Measurements from ENCODE around the gene CREBL2.
"Not testable (repeated sequence)": the region's sequence is repeated elsewhere in the genome, so short reads cannot be mapped to it uniquely, and the experiment has no call there.

The CREBL2 gene

GRCh38 chr12:12636641-12637040 is 25.0 kb downstream of the CREBL2 start:
- no peak for TF ChIP-seq CTCF (IDR thresholded peaks at IDR 0.05; ENCODE audit: low read depth, low read length)
- no peak overlapping the region for H3K4me3 ChIP-seq (replicated peaks in 1 of 2; ENCODE audit: low read depth in 2 of 2, low read length in 2 of 2)
- no peak for DNase-seq (ENCODE audit: low read depth in 2 of 2)

GRCh38 chr12:12639995-12640394 is 28.3 kb downstream of the CREBL2 start:
- DNase-seq (ENCODE audit: low read depth in 2 of 2); H3K4me3 ChIP-seq (replicated peaks in 1 of 2; ENCODE audit: low read depth in 2 of 2, low read length in 2 of 2): not testable (repeated sequence)

- no peak overlapping the region for H3K4me3 ChIP-seq (replicated peaks in 1 of 2; ENCODE audit: low read depth in 2 of 2, low read length in 2 of 2)
- no peak for TF ChIP-seq CTCF (IDR thresholded peaks at IDR 0.05; ENCODE audit: low read depth, low read length)
- no peak for DNase-seq (ENCODE audit: low read depth in 2 of 2)
These were observed 30.0 kb downstream of the CREBL2 start for GRCh38 chr12:12641650-12642049.

- no peak for TF ChIP-seq CTCF (IDR thresholded peaks at IDR 0.05; ENCODE audit: low read depth, low read length)
- no peak overlapping the region for H3K4me3 ChIP-seq (replicated peaks in 1 of 2; ENCODE audit: low read depth in 2 of 2, low read length in 2 of 2)
- DNase-seq (ENCODE audit: low read depth in 2 of 2), result no peak
These were observed 31.2 kb downstream of the CREBL2 start for GRCh38 chr12:12642916-12643315.

GRCh38 chr12:12645485-12645884 is 33.8 kb downstream of the CREBL2 start:
- TF ChIP-seq CTCF (IDR thresholded peaks at IDR 0.05; ENCODE audit: low read depth, low read length), result peak; percentile 52
- peak; percentile 35 to 57 for DNase-seq (ENCODE audit: low read depth in 2 of 2)

GRCh38 chr12:12645968-12646367 is 34.3 kb downstream of the CREBL2 start:
- DNase-seq (ENCODE audit: low read depth in 2 of 2), result peak; percentile 15 to 85
- not testable (repeated sequence) for H3K4me3 ChIP-seq (replicated peaks in 1 of 2; ENCODE audit: low read depth in 2 of 2, low read length in 2 of 2)

More at GRCh38 chr12:12645485-12645884, 33.8 kb downstream of the CREBL2 start:
- H3K4me3 ChIP-seq (replicated peaks in 1 of 2; ENCODE audit: low read depth in 2 of 2, low read length in 2 of 2), result no peak overlapping the region

- DNase-seq (ENCODE audit: low read depth in 2 of 2), result no peak
- H3K4me3 ChIP-seq (replicated peaks in 1 of 2; ENCODE audit: low read depth in 2 of 2, low read length in 2 of 2), result no peak overlapping the region
- no peak for TF ChIP-seq CTCF (IDR thresholded peaks at IDR 0.05; ENCODE audit: low read depth, low read length)
These were observed 34.9 kb downstream of the CREBL2 start for GRCh38 chr12:12646483-12647072.

- no peak overlapping the region for H3K4me3 ChIP-seq (replicated peaks in 1 of 2; ENCODE audit: low read depth in 2 of 2, low read length in 2 of 2)
- TF ChIP-seq CTCF (IDR thresholded peaks at IDR 0.05; ENCODE audit: low read depth, low read length), result no peak
- DNase-seq (ENCODE audit: low read depth in 2 of 2), result no peak
These were observed 36.6 kb downstream of the CREBL2 start for GRCh38 chr12:12648284-12648683.

Measured in cardiac fibroblast (primary cell).